GM12864 (cell line): ENCODE measurements around the gene RBM8A.
"Not testable (repeated sequence)": the region's sequence is repeated elsewhere in the genome, so short reads cannot be mapped to it uniquely, and the experiment has no call there.

Source experiments
- DNase-seq: peaks from one replicate; pipeline ENCODE4 v3.0.0-alpha.2; 2011; ENCODE audit warnings: low read depth
- H3K4me3 ChIP-seq: 2 replicates; pipeline ENCODE4 v1.5.1; 2011; ENCODE audit warnings: mild to moderate bottlenecking, low read depth, low read length, control low read depth
- CTCF ChIP-seq: IDR thresholded peaks from 2 replicates; pipeline ENCODE4 v1.5.1; 2011; ENCODE audit warnings: low read depth, mild to moderate bottlenecking, moderate library complexity, low read length, control low read depth, inconsistent platforms; ENCODE audit errors: missing control alignments

Gene RBM8A

GRCh38 chr1:145927916-145928643, 796 bp upstream of the RBM8A start:
- DNase-seq = no peak
- no peak for TF ChIP-seq CTCF
- H3K4me3 ChIP-seq = peak overlapping the region; percentile 71

GRCh38 chr1:145926686-145927062, 610 bp downstream of the RBM8A start:
- no peak for DNase-seq
- H3K4me3 ChIP-seq = peak overlapping the region; percentile 71
- no peak for TF ChIP-seq CTCF

- TF ChIP-seq CTCF = no peak
- DNase-seq = no peak
- no peak overlapping the region for H3K4me3 ChIP-seq
These were observed 5.0 kb downstream of the RBM8A start for GRCh38 chr1:145922266-145922665.

- not testable (repeated sequence) for H3K4me3 ChIP-seq, DNase-seq
These were observed 7.0 kb downstream of the RBM8A start for GRCh38 chr1:145920297-145920696.

- no peak for TF ChIP-seq CTCF
- no peak for DNase-seq
- peak overlapping the region; percentile 97 for H3K4me3 ChIP-seq
These were observed 8.0 kb downstream of the RBM8A start for GRCh38 chr1:145918992-145919939.

- peak within 1 kb of the TSS; percentile 97 for H3K4me3 ChIP-seq
- no peak for TF ChIP-seq CTCF
- DNase-seq = peak; percentile 74
These were observed 8.9 kb downstream of the RBM8A start, which contains the start of gene PEX11B for GRCh38 chr1:145918144-145918991. PEX11B (minus strand) TSS chr1:145918717; CDS start chr1:145918688, 29 bp downstream.
